Endothelial cell of umbilical vein (primary cell): ENCODE results near the gene ATXN1. TPM values are rescaled to one million over a fixed set of nuclear protein-coding genes. Genes with fewer than 3 reads are reported as not detected.

Experiments
- BruUV-seq: library from RNA; stranded (reverse); fragments of 400-500 nt; replicated peaks from 2 replicates; lab custom pipeline; 2021; lab: Mats Ljungman, UMichigan
- CTCF ChIA-PET: fragments of 300-600, 350-600 bp; sonication (Branson Sonifier 250); formaldehyde crosslinking; loops from one replicate; lab custom pipeline; 2021; ENCODE audit warnings: antibody characterized with exemption, inconsistent platforms; lab: Charles Lee
- POLR2A ChIA-PET: fragments of 300-600, 350-600 bp; sonication (Branson Sonifier 250); formaldehyde crosslinking; loops from one replicate; lab custom pipeline; 2021; ENCODE audit warnings: antibody characterized with exemption, inconsistent platforms; lab: Charles Lee
- DNase-seq: peaks from one replicate; pipeline ENCODE4 v3.0.0-alpha.2; 2011; ENCODE audit warnings: low read depth, low spot score
- FAIRE-seq: peaks from 2 replicates; lab custom pipeline; 2011; peaks lifted over from hg19 to GRCh38; lab: Jason Lieb, UNC
- H2AFZ ChIP-seq: 2 replicates; pipeline ENCODE4 v1.6.0; 2012; ENCODE audit warnings: low read depth, low read length, control low read depth, inconsistent platforms
- H3K27ac ChIP-seq: 2 replicates; pipeline ENCODE4 v1.5.1; 2011; ENCODE audit warnings: low read depth, mild to moderate bottlenecking, control low read depth, low read length, moderate library complexity; ENCODE audit not compliant: insufficient read depth
- H3K27me3 ChIP-seq, 2 experiments: 2 replicates each; pipeline versions ENCODE4 v1.6.0 to v1.6.1; 2011; ENCODE audit warnings: low read length in 2 of 2, mixed read lengths in 1 of 2; ENCODE audit not compliant: control insufficient read depth in 2 of 2, insufficient read depth in 2 of 2
- H3K36me3 ChIP-seq, 2 experiments: 2 replicates in 1 of 2; 3 replicates in 1 of 2; pipeline ENCODE4 v1.5.1; 2011; ENCODE audit warnings: low read length in 2 of 2, mild to moderate bottlenecking in 1 of 2, moderate library complexity in 1 of 2; ENCODE audit not compliant: control insufficient read depth in 2 of 2, insufficient read depth in 2 of 2; ENCODE audit errors: extremely low read depth in 1 of 2
- H3K4me1 ChIP-seq: 3 replicates; pipeline ENCODE4 v1.5.1; 2011; ENCODE audit warnings: mild to moderate bottlenecking, low read length; ENCODE audit not compliant: control insufficient read depth, insufficient read depth; ENCODE audit errors: extremely low read depth
- H3K4me2 ChIP-seq: 2 replicates; pipeline ENCODE4 v1.6.1; 2011; ENCODE audit warnings: low read length, control low read depth, mixed read lengths; ENCODE audit not compliant: insufficient read depth
- H3K4me3 ChIP-seq, 3 experiments: fragments of 200-600 bp in 1 of 3; sonication (generic), shearing (Covaris generic) in 1 of 3; replicated peaks in 1 of 3; 2 replicates each; pipeline ENCODE4 v1.5.1; 2011 to 2016; ENCODE audit warnings: control low read depth in 3 of 3, low read length in 3 of 3, mild to moderate bottlenecking in 2 of 3, inconsistent platforms in 1 of 3, low read depth in 1 of 3, moderate library complexity in 1 of 3; ENCODE audit not compliant: insufficient read depth in 1 of 3
- H3K79me2 ChIP-seq: 2 replicates; pipeline ENCODE4 v1.6.0; 2012; ENCODE audit warnings: low read length, inconsistent platforms; ENCODE audit not compliant: control insufficient read depth, insufficient read depth
- H3K9ac ChIP-seq: replicated peaks from 2 replicates; pipeline ENCODE3; 2011; ENCODE audit warnings: low read length, control low read depth; ENCODE audit not compliant: insufficient read depth; ENCODE audit errors: extremely low read depth
- H3K9me1 ChIP-seq: replicated peaks from 3 replicates; pipeline ENCODE4 v1.6.0; 2011; ENCODE audit warnings: mild to moderate bottlenecking, low read length; ENCODE audit not compliant: control insufficient read depth, insufficient read depth; ENCODE audit errors: extremely low read depth
- H3K9me3 ChIP-seq: replicated peaks from 2 replicates; pipeline ENCODE4 v1.5.1; 2012; ENCODE audit warnings: low read length, inconsistent platforms; ENCODE audit not compliant: control insufficient read depth, insufficient read depth
- H4K20me1 ChIP-seq: replicated peaks from 2 replicates; pipeline ENCODE3; 2011; ENCODE audit warnings: mild to moderate bottlenecking, low read length; ENCODE audit not compliant: control insufficient read depth, insufficient read depth; ENCODE audit errors: extremely low read depth
- CTCF ChIP-seq, 2 donors: IDR thresholded peaks; 1 replicate in 1 of 2; 2 replicates in 1 of 2; pipeline ENCODE4 v1.5.1; 2011; ENCODE audit warnings: low read length in 2 of 2, mild to moderate bottlenecking in 2 of 2, moderate library complexity in 2 of 2, control low read depth in 1 of 2, inconsistent platforms in 1 of 2, low read depth in 1 of 2; ENCODE audit not compliant: insufficient read depth in 1 of 2; ENCODE audit errors: extremely low read depth in 1 of 2
- EZH2 ChIP-seq: IDR thresholded peaks from 2 replicates; pipeline ENCODE4 v1.6.1; 2012; ENCODE audit warnings: borderline replicate concordance, low read depth, mild to moderate bottlenecking, moderate library complexity, low read length, inconsistent platforms; ENCODE audit not compliant: severe bottlenecking
- FOS ChIP-seq: IDR thresholded peaks from 2 replicates; pipeline ENCODE4 v1.6.1; 2011; ENCODE audit warnings: mild to moderate bottlenecking, low read length, moderate library complexity, borderline replicate concordance; ENCODE audit not compliant: insufficient read depth
- GATA2 ChIP-seq: IDR thresholded peaks from 2 replicates; pipeline ENCODE4 v1.7.0; 2011; ENCODE audit warnings: low read depth, mild to moderate bottlenecking, moderate library complexity, mixed read lengths, low read length; ENCODE audit not compliant: insufficient read length, insufficient read depth
- JUN ChIP-seq: IDR thresholded peaks from 2 replicates; pipeline ENCODE4 v1.6.1; 2011; ENCODE audit warnings: borderline replicate concordance, low read depth; ENCODE audit not compliant: insufficient read length, insufficient read depth
- MYC ChIP-seq: IDR thresholded peaks from one replicate; pipeline ENCODE4 v1.6.1; 2011; ENCODE audit warnings: mild to moderate bottlenecking, low read depth, low read length
- POLR2A ChIP-seq: IDR thresholded peaks from 2 replicates; pipeline ENCODE4 v1.6.1; 2012; ENCODE audit warnings: low read depth, mild to moderate bottlenecking, control low read depth, low read length
- POLR2AphosphoS5 ChIP-seq: IDR thresholded peaks from 2 replicates; pipeline ENCODE4 v1.6.1; 2012; ENCODE audit warnings: low read depth, mild to moderate bottlenecking, control low read depth, low read length, moderate library complexity; ENCODE audit not compliant: insufficient read depth
- dilution Hi-C: fragments of 300-500 bp; cut with MboI; formaldehyde crosslinking; loops from one replicate; pipeline ENCODE4 v1.15.0; 2019; ENCODE audit warnings: low sequenced_read_pairs; ENCODE audit not compliant: extremely low pct_ligation_motif_present
- intact Hi-C: fragments of 100-400 bp; cut with micrococcal nuclease; formaldehyde crosslinking; loops from one replicate; pipeline ENCODE4 v1.10.0; 2022
- polyA plus RNA-seq, 4 experiments: library from polyadenylated mRNA; depleted of rRNA in 3 of 4; stranded (reverse) in 3 of 4; unstranded in 1 of 4; fragments of >200 nt; gene quantifications; 2 replicates each; pipeline versions ENCODE4 v1.2.1 to v1.2.3, GENCODE V29; 2011 to 2012; ENCODE audit warnings: missing spikeins in 1 of 4
- total RNA-seq: library from RNA; stranded (reverse); gene quantifications from 2 replicates; pipeline ENCODE4 v1.2.3, GENCODE V29; 2021
- TF ChIP-seq, protein P1 (sequence below): IDR thresholded peaks from 2 replicates; pipeline ENCODE4 v1.6.1; 2011; ENCODE audit not compliant: insufficient read depth, insufficient read length

Gene ATXN1
- total and polyA plus RNA-seq, 2 donors (not counting 3 experiments of a cell fraction or from before 2014, with no cell fraction given): 16.4 to 33.0 TPM

DNA sequence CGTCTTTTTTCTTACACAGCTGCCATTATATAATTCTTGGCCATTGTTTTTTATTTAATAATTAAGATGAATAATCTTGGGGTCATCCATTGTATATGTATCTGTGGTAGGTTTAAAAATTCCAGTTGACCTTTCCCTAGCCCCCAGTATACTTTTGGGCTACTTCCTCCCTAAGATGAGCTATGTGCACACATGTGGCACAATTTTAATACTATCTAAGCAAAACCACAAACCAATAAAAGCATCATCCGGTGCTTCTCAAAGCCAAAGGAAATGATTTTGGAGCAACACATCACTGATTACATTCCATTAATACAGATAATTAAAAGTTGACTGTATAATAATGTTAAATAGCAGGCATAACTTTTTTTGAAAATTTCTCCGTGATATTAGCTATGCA lies 161.2 kb downstream of the ATXN1 start:
- DNase-seq (no peak), FAIRE-seq (no peak)
- Histone ChIP-seq H3K4me2 (no peak overlapping the region), H3K4me3 (no peak overlapping the region), H3K27me3 (no peaks in the 10 kb centered on the region), H3K4me1 (no peaks in the 10 kb centered on the region), H4K20me1 (no peaks in the 10 kb centered on the region), H2AFZ (no peak overlapping the region), H3K36me3 (no peaks in the 10 kb centered on the region), H3K27ac (no peak overlapping the region), H3K9me3 (no peaks in the 10 kb centered on the region), H3K9me1 (no peaks in the 10 kb centered on the region), H3K79me2 (no peaks in the 10 kb centered on the region), H3K9ac (no peak overlapping the region)
- intact Hi-C loops (no loop called here), dilution Hi-C loops (no loop called here)
- ChIA-PET CTCF (interaction anchor here (1.2 to 1.3 kb wide), 3 partner anchors 35 to 164 kb away, joined by 3 read pairs; no protein-coding TSS in a partner anchor), POLR2A (no interaction called here)
- no TSS peak for BruUV-seq
- TF ChIP-seq POLR2A (no peak), GATA2 (no peak), FOS (no peak), CTCF (IDR thresholded peaks at IDR 0.05; ENCODE audit: extremely low read depth in 1 of 2, insufficient read depth in 1 of 2, low read depth in 1 of 2, low read length in 2 of 2) (no peak), EZH2 (no peak), MYC (no peak), POLR2AphosphoS5 (no peak), JUN (no peak)
- TF ChIP-seq, protein P1, sequence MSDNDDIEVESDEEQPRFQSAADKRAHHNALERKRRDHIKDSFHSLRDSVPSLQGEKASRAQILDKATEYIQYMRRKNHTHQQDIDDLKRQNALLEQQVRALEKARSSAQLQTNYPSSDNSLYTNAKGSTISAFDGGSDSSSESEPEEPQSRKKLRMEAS: no peak
